Stimulated activated CD4-positive, alpha-beta T cell treated with anti-CD3 and anti-CD28 coated beads, TNF-alpha, amount 100 ng/mL, for 4 hours (primary cell): ENCODE measurements around the gene USF3.

ENCODE experiments used
- DNase-seq, 3 experiments: peaks; one replicate each; pipeline ENCODE4 v3.0.0-alpha.2; 2020; ENCODE audit warnings: low read depth in 3 of 3

Gene USF3

GRCh38 chr3:113695786-113696645 is at the start of gene USF3:
TSS of gene USF3 (minus strand) at chr3:113696642. CDS start at chr3:113674878, 21,764 bp downstream.
- DNase-seq = peak; percentile 65 to 76 (median 69)

- peak; percentile 90 to 93 (median 92) for DNase-seq
Observed at GRCh38 chr3:113745756-113746547, 49.5 kb upstream of the USF3 start, which contains the start of gene NAA50. TSS of gene NAA50 (minus strand) at chr3:113746249. CDS start at chr3:113745949, 300 bp downstream.

GRCh38 chr3:113744941-113745755 is 48.7 kb upstream of the USF3 start:
- DNase-seq = peak; percentile 50 to 73 (median 65)

GRCh38 chr3:113743006-113743630 is 46.7 kb upstream of the USF3 start:
- DNase-seq = no peak

GRCh38 chr3:113741620-113742019 is 45.2 kb upstream of the USF3 start:
- no peak for DNase-seq

GRCh38 chr3:113741086-113741485 is 44.6 kb upstream of the USF3 start:
- DNase-seq = no peak

GRCh38 chr3:113736548-113737089 is 40.2 kb upstream of the USF3 start:
- no peak for DNase-seq

- DNase-seq = no peak
Observed at GRCh38 chr3:113731694-113732093, 35.3 kb upstream of the USF3 start.

- no peak for DNase-seq
Observed at GRCh38 chr3:113730550-113730949, 34.1 kb upstream of the USF3 start.

GRCh38 chr3:113728661-113729060 is 32.2 kb upstream of the USF3 start:
- DNase-seq = no peak

- DNase-seq = no peak
Observed at GRCh38 chr3:113721636-113722035, 25.2 kb upstream of the USF3 start.

- no peak for DNase-seq
Observed at GRCh38 chr3:113719758-113720157, 23.3 kb upstream of the USF3 start.

GRCh38 chr3:113719294-113719693 is 22.9 kb upstream of the USF3 start:
- DNase-seq = no peak

GRCh38 chr3:113717818-113718217 is 21.4 kb upstream of the USF3 start:
- DNase-seq = no peak

- DNase-seq = no peak
Observed at GRCh38 chr3:113717308-113717707, 20.9 kb upstream of the USF3 start.

- no peak for DNase-seq
Observed at GRCh38 chr3:113714702-113715101, 18.3 kb upstream of the USF3 start.

GRCh38 chr3:113712129-113712528 is 15.7 kb upstream of the USF3 start:
- DNase-seq = no peak

- no peak for DNase-seq
Observed at GRCh38 chr3:113707835-113708234, 11.4 kb upstream of the USF3 start.

GRCh38 chr3:113698956-113699355 is 2.5 kb upstream of the USF3 start:
- no peak for DNase-seq

GRCh38 chr3:113698213-113698742 is 1.8 kb upstream of the USF3 start:
- no peak for DNase-seq
